CD8-positive, alpha-beta memory T cell (primary cell): ENCODE results near the gene CCR5AS.

Experiments
- CTCF ChIA-PET: fragments of 350-600 bp; sonication (Branson Sonifier 250); formaldehyde crosslinking; loops from one replicate; lab custom pipeline; 2021; ENCODE audit warnings: antibody characterized with exemption; lab: Charles Lee
- POLR2A ChIA-PET: fragments of 350-600 bp; sonication (Branson Sonifier 250); formaldehyde crosslinking; loops from one replicate; lab custom pipeline; 2021; ENCODE audit warnings: antibody characterized with exemption; lab: Charles Lee
- DNase-seq, 5 donors: peaks; one replicate each; pipeline versions ENCODE4 v3.0.0 to v3.0.0-alpha.2; 2020 to 2022; ENCODE audit warnings: mixed read lengths in 1 of 5
- H3K27ac ChIP-seq: one replicate; pipeline ENCODE4 v1.7.0; 2013; ENCODE audit warnings: low read depth, mild to moderate bottlenecking, low read length, moderate library complexity
- H3K27me3 ChIP-seq: 2 replicates; pipeline ENCODE4 v1.7.0; 2013; ENCODE audit warnings: low read length, mild to moderate bottlenecking; ENCODE audit not compliant: insufficient read depth, poor library complexity, severe bottlenecking
- H3K36me3 ChIP-seq: 2 replicates; pipeline ENCODE4 v1.7.0; 2013; ENCODE audit warnings: mild to moderate bottlenecking, low read length, moderate library complexity; ENCODE audit not compliant: insufficient read depth
- H3K4me1 ChIP-seq: 2 replicates; pipeline ENCODE4 v1.7.0; 2013; ENCODE audit warnings: mild to moderate bottlenecking, low read length, moderate library complexity; ENCODE audit not compliant: insufficient read depth
- H3K4me3 ChIP-seq: 2 replicates; pipeline ENCODE4 v1.7.0; 2013; ENCODE audit warnings: mild to moderate bottlenecking, low read length
- H3K9me3 ChIP-seq: 2 replicates; pipeline ENCODE4 v1.7.0; 2013; ENCODE audit warnings: mild to moderate bottlenecking, low read length
- H3K27ac Mint-ChIP-seq, 8 donors: one replicate each; pipeline ENCODE4 v1.8.0; 2020 to 2021; ENCODE audit warnings: mixed read lengths in 8 of 8, mild to moderate bottlenecking in 6 of 8, inconsistent platforms in 3 of 8, moderate library complexity in 3 of 8
- H3K27me3 Mint-ChIP-seq, 2 donors: one replicate each; pipeline ENCODE4 v1.8.0; 2020 to 2021; ENCODE audit warnings: mixed read lengths in 2 of 2, mild to moderate bottlenecking in 1 of 2, moderate library complexity in 1 of 2
- H3K36me3 Mint-ChIP-seq, 3 donors: one replicate each; pipeline ENCODE4 v1.8.0; 2020 to 2021; ENCODE audit warnings: mixed read lengths in 3 of 3, inconsistent platforms in 1 of 3, mild to moderate bottlenecking in 1 of 3
- H3K4me1 Mint-ChIP-seq, 3 donors: one replicate each; pipeline ENCODE4 v1.8.0; 2020 to 2021; ENCODE audit warnings: mixed read lengths in 3 of 3, inconsistent platforms in 1 of 3, mild to moderate bottlenecking in 1 of 3
- H3K4me3 Mint-ChIP-seq, 7 donors: one replicate each; pipeline ENCODE4 v1.8.0; 2020 to 2021; ENCODE audit warnings: mixed read lengths in 7 of 7, mild to moderate bottlenecking in 6 of 7, moderate library complexity in 4 of 7, inconsistent platforms in 2 of 7
- H3K9me3 Mint-ChIP-seq, 5 donors: one replicate each; pipeline ENCODE4 v1.8.0; 2020 to 2022; ENCODE audit warnings: mixed read lengths in 5 of 5, mild to moderate bottlenecking in 3 of 5, moderate library complexity in 2 of 5, inconsistent platforms in 1 of 5

Gene CCR5AS

DNA sequence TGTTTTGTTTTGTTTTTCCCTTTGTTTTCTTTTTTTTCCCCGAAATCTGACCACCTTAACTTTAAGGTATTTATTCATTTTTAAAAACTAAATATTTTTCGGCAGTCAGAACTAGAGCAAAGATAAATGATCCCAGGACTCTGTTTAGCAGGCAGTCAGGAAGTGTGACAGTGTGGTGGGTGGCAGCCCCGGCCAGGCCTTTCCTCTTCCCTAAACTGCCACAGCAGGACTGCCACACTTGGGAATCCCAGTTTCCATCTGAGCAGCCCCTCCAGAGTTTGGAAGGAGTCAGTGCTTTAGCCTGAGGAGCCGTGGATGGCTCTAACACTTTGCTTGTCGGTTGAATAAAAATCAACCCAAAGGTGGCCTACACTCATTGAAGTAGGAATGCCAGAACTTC, 7.1 kb upstream of the CCR5AS start:
- Histone ChIP-seq H3K36me3 (no peaks in the 10 kb centered on the region), H3K27me3 (no peaks in the 10 kb centered on the region), H3K4me3 (no peak overlapping the region), H3K27ac (no peak overlapping the region), H3K9me3 (no peaks in the 10 kb centered on the region), H3K4me1 (no peaks in the 10 kb centered on the region)
- ChIA-PET POLR2A (no interaction called here), CTCF (no interaction called here)
- Mint-ChIP-seq H3K4me3 (no peak overlapping the region), H3K4me1 (peaks cover 11 to 28% (median 13%) of the 10 kb centered on the region in 3 donors), H3K36me3 (peaks cover 0 to 5% (median 3%) of the 10 kb centered on the region in 3 donors), H3K9me3 (no peaks in the 10 kb centered on the region), H3K27ac (no peak overlapping the region), H3K27me3 (peaks cover 0 to 3% of the 10 kb centered on the region in 2 donors)
- no peak for DNase-seq

DNA sequence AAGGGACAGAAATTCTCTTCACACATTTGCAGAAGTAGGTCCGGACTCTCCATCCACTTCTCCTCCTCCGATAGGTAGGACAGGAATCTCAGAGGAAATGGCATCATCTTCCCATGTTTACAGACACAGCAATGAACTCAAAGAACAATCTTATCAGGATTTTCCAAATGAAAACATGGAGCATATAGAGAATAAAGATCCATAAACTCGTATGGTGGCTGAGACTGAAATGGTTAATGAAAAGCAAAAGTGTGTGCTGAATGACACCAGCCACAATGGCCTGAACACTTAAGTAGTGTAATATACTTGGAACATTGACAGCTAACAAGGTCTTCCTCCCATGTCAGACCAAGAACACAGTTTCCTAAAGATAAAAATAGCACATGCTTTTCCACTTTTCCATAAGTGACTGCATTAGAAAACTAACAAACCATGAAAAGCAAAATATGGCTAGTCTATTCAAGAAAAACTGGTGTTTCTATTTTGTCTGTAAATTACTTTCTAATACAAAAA, 6.0 kb upstream of the CCR5AS start:
- no peaks in the 10 kb centered on the region for H3K9me3 Mint-ChIP-seq
- H3K36me3 ChIP-seq, result no peaks in the 10 kb centered on the region
- H3K27me3 Mint-ChIP-seq, result peaks cover 0 to 2% of the 10 kb centered on the region in 2 donors
- H3K27me3 ChIP-seq, result no peaks in the 10 kb centered on the region
- no peak overlapping the region for H3K27ac Mint-ChIP-seq
- no peak overlapping the region for H3K4me3 Mint-ChIP-seq
- H3K4me3 ChIP-seq, result no peak overlapping the region
- no peaks in the 10 kb centered on the region for H3K9me3 ChIP-seq
- peaks cover 0 to 14% (median 5%) of the 10 kb centered on the region in 3 donors for H3K36me3 Mint-ChIP-seq
- CTCF ChIA-PET, result no interaction called here
- no peak overlapping the region for H3K27ac ChIP-seq
- H3K4me1 ChIP-seq, result peaks cover 3% of the 10 kb centered on the region
- POLR2A ChIA-PET, result no interaction called here
- H3K4me1 Mint-ChIP-seq, result peaks cover 20 to 40% (median 23%) of the 10 kb centered on the region in 3 donors
- DNase-seq, result no peak

DNA sequence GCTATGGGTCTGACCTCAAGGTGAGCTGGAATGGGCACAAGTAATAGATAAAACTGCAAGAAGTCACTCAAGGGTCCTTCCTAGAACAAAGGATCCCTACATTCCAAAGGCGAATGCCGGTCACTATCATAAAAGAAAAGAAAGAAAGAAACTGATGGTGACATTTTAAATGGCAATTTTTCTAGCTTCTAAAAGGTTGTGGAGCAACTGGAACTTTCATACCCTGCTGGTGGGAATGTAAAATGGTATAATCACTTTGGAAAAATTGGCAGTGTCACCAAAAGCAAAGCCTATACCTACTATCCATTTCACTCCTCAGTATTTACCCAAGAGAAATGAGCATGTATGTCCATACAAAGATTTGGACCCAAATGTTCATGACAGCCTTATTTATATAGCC, 4.4 kb upstream of the CCR5AS start:
- DNase-seq, result no peak
- Histone ChIP-seq H3K27me3 (no peaks in the 10 kb centered on the region), H3K27ac (no peak overlapping the region), H3K9me3 (no peaks in the 10 kb centered on the region), H3K36me3 (no peaks in the 10 kb centered on the region), H3K4me1 (peaks cover 12% of the 10 kb centered on the region), H3K4me3 (no peak overlapping the region)
- H3K27me3 Mint-ChIP-seq, result no peaks in the 10 kb centered on the region
- ChIA-PET POLR2A (no interaction called here), CTCF (no interaction called here)
- H3K36me3 Mint-ChIP-seq, result peaks cover 0 to 14% (median 5%) of the 10 kb centered on the region in 3 donors
- no peaks in the 10 kb centered on the region for H3K9me3 Mint-ChIP-seq
- peaks cover 34 to 47% (median 36%) of the 10 kb centered on the region in 3 donors for H3K4me1 Mint-ChIP-seq
- no peak overlapping the region for H3K27ac Mint-ChIP-seq
- no peak overlapping the region for H3K4me3 Mint-ChIP-seq

DNA sequence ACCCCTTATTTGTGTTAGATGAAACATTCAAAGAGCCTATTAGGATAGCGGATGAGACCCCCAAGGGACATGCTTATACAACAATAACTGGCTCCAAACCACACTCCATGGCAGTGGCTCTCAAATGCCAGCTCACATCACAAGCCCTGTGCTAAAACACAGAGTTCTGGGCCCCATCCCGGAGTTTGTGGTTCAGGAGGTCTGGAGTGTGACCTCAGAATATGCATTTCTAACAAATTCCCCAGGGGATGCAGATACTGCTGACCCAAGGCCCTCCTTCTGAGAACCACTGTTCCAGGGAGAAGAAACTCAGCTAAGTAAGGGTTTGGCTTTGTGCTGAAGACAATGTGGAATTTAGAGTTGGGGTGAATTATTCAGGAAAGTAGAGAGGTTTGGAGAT, 3.8 kb upstream of the CCR5AS start:
- peak overlapping the region in 1 of 8 donors; percentile 69 for H3K27ac Mint-ChIP-seq
- no peaks in the 10 kb centered on the region for H3K9me3 Mint-ChIP-seq
- Histone ChIP-seq H3K9me3 (no peaks in the 10 kb centered on the region), H3K36me3 (no peaks in the 10 kb centered on the region), H3K27me3 (no peaks in the 10 kb centered on the region), H3K4me1 (peaks cover 12% of the 10 kb centered on the region), H3K4me3 (no peak overlapping the region), H3K27ac (no peak overlapping the region)
- no peaks in the 10 kb centered on the region for H3K27me3 Mint-ChIP-seq
- no peak for DNase-seq
- ChIA-PET POLR2A (no interaction called here), CTCF (no interaction called here)
- H3K36me3 Mint-ChIP-seq, result peaks cover 0 to 14% (median 5%) of the 10 kb centered on the region in 3 donors
- peaks cover 34 to 41% (median 36%) of the 10 kb centered on the region in 3 donors for H3K4me1 Mint-ChIP-seq
- no peak overlapping the region for H3K4me3 Mint-ChIP-seq

DNA sequence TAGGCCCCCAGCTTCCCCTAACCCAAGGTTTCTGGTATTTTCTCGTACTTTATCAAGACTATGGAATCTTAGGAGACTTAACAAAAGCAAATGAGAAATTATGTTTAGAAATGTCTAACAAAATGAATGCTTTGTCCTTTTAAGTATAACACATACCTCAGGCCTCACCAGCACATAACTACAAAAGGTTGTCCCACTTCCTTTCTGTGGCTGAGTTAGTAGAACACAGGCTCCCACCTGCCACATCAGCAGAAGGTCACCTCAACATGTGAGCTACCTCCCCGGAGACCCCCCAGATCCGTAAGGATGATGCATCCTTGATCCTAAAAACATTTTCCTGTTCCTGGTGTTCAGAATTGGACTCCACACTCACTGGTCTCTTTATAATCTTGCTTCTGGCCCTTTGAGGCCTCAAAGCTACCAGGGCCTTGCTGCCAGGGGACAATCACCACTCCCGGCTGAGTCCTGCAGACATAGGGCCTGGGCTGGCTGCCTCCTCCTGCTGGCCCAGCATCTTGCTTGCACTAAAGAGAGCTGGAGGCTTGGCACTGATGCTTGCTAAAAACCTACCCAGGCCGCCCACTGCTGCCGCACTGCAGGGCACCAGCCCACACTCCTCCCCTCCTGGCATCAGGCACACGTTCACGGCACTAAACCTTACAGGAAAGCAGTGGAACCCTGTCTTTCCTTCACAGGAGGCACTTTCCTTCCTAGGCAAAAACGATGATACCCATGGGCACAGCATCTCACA, 3.0 kb upstream of the CCR5AS start:
- Histone ChIP-seq H3K4me1 (peaks cover 12% of the 10 kb centered on the region), H3K4me3 (no peak overlapping the region), H3K9me3 (no peaks in the 10 kb centered on the region), H3K27ac (no peak overlapping the region), H3K36me3 (no peaks in the 10 kb centered on the region), H3K27me3 (no peaks in the 10 kb centered on the region)
- Mint-ChIP-seq H3K36me3 (peaks cover 0 to 14% (median 5%) of the 10 kb centered on the region in 3 donors), H3K4me1 (peaks cover 34 to 39% (median 36%) of the 10 kb centered on the region in 3 donors), H3K27ac (peak overlapping the region in 3 of 8 donors; percentile 27 to 50 (median 29)), H3K4me3 (no peak overlapping the region), H3K9me3 (no peaks in the 10 kb centered on the region), H3K27me3 (no peaks in the 10 kb centered on the region)
- DNase-seq, result no peak
- POLR2A ChIA-PET, result no interaction called here
- CTCF ChIA-PET, result interaction anchor here (1.9 kb wide), 1 partner anchor 31 kb away, joined by 5 read pairs; no protein-coding TSS in a partner anchor

DNA sequence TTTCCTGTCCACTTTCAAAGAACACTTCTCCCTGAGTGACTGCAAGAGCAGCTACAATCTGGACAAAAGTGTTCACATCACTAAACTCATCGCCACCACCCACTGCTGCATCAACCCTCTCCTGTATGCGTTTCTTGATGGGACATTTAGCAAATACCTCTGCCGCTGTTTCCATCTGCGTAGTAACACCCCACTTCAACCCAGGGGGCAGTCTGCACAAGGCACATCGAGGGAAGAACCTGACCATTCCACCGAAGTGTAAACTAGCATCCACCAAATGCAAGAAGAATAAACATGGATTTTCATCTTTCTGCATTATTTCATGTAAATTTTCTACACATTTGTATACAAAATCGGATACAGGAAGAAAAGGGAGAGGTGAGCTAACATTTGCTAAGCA, 2.0 kb upstream of the CCR5AS start:
- H3K27me3 ChIP-seq, result no peaks in the 10 kb centered on the region
- no peak overlapping the region for H3K4me3 ChIP-seq
- H3K27ac ChIP-seq, result no peak overlapping the region
- peak overlapping the region in 4 of 7 donors; percentile 18 to 55 (median 21) for H3K4me3 Mint-ChIP-seq
- no peaks in the 10 kb centered on the region for H3K9me3 Mint-ChIP-seq
- H3K36me3 Mint-ChIP-seq, result peaks cover 0 to 14% (median 5%) of the 10 kb centered on the region in 3 donors
- H3K36me3 ChIP-seq, result no peaks in the 10 kb centered on the region
- CTCF ChIA-PET, result interaction anchor here (1.0 to 1.9 kb wide), 2 partner anchors 30 to 39 kb away, joined by 4 to 5 read pairs; no protein-coding TSS in a partner anchor
- H3K4me1 ChIP-seq, result peaks cover 12% of the 10 kb centered on the region
- H3K4me1 Mint-ChIP-seq, result peaks cover 34 to 39% (median 36%) of the 10 kb centered on the region in 3 donors
- no peak for DNase-seq
- POLR2A ChIA-PET, result no interaction called here
- H3K27ac Mint-ChIP-seq, result peak overlapping the region in 4 of 8 donors; percentile 4 to 60 (median 56)
- no peaks in the 10 kb centered on the region for H3K9me3 ChIP-seq
- no peaks in the 10 kb centered on the region for H3K27me3 Mint-ChIP-seq

DNA sequence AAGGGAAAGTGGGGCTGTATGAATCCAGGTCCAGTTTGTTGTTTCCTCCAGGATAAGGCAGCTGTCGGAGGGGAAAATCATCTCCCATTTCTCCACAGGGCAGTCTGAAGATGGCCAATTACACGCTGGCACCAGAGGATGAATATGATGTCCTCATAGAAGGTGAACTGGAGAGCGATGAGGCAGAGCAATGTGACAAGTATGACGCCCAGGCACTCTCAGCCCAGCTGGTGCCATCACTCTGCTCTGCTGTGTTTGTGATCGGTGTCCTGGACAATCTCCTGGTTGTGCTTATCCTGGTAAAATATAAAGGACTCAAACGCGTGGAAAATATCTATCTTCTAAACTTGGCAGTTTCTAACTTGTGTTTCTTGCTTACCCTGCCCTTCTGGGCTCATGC, 1.1 kb upstream of the CCR5AS start:
- POLR2A ChIA-PET, result interaction anchor here (1.4 kb wide), 1 partner anchor 37 kb away, joined by 5 read pairs; the partner anchor contains the start of gene CCR5

DNA sequence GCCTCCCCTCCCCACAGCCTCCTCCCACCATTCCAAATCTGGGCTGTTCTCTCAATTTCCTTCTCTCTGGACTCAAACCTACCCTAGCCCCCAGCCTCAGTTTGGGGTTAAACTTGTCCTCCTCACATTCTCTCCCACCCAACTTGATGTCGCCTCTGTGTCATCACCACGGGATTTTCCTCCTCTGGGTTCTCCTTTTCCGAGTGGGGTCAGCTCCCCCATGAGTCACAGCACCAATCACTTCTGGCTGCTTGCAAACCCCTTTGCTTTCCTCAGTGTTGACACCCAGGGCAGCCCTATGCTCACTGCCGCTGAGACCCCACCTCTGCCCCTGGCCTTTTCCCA, 451 bp downstream of the CCR5AS start:
- Mint-ChIP-seq H3K4me3 (peak overlapping the region in 6 of 7 donors; percentile 54 to 96 (median 86)), H3K4me1 (peaks cover 34 to 39% (median 36%) of the 10 kb centered on the region in 3 donors), H3K36me3 (peaks cover 0 to 14% (median 5%) of the 10 kb centered on the region in 3 donors), H3K9me3 (peaks cover 0 to 2% (median 0%) of the 10 kb centered on the region in 5 donors), H3K27ac (peak overlapping the region; percentile 86 to 98 (median 92)), H3K27me3 (no peaks in the 10 kb centered on the region)
- peak overlapping the region; percentile 75 for H3K27ac ChIP-seq
- H3K36me3 ChIP-seq, result no peaks in the 10 kb centered on the region
- no peaks in the 10 kb centered on the region for H3K27me3 ChIP-seq
- peak overlapping the region; percentile 57 for H3K4me3 ChIP-seq
- no peaks in the 10 kb centered on the region for H3K9me3 ChIP-seq
- ChIA-PET CTCF (no interaction called here), POLR2A (interaction anchor here (1.4 kb wide), 1 partner anchor 35 kb away, joined by 5 read pairs; the partner anchor contains the start of gene CCR5)
- DNase-seq, result no peak
- H3K4me1 ChIP-seq, result peaks cover 12% of the 10 kb centered on the region

More for the DNA sequence above, 1.1 kb upstream of the CCR5AS start:
- Mint-ChIP-seq H3K4me1 (peaks cover 34 to 39% (median 36%) of the 10 kb centered on the region in 3 donors), H3K36me3 (peaks cover 0 to 14% (median 5%) of the 10 kb centered on the region in 3 donors), H3K27me3 (no peaks in the 10 kb centered on the region), H3K9me3 (peaks cover 0 to under 1% (median 0%) of the 10 kb centered on the region in 5 donors), H3K27ac (peak overlapping the region in 7 of 8 donors; percentile 52 to 98 (median 92)), H3K4me3 (peak overlapping the region in 6 of 7 donors; percentile 84 to 96 (median 88))
- Histone ChIP-seq H3K27ac (peak overlapping the region; percentile 75), H3K4me3 (peak overlapping the region; percentile 57), H3K4me1 (peaks cover 12% of the 10 kb centered on the region), H3K9me3 (no peaks in the 10 kb centered on the region), H3K27me3 (no peaks in the 10 kb centered on the region), H3K36me3 (no peaks in the 10 kb centered on the region)
- DNase-seq, result no peak
- CTCF ChIA-PET, result interaction anchor here (0.9 to 1.9 kb wide), 5 partner anchors 30 to 224 kb away, joined by 3 to 5 read pairs (median 4); no protein-coding TSS in a partner anchor
